PFSK-1 (cell line): ENCODE results near the gene CFAP298.

ENCODE experiments used
- FOXP2 ChIP-seq: optimal IDR thresholded peaks from 2 replicates; pipeline ENCODE3; 2011; ENCODE audit warnings: borderline replicate concordance, control low read depth, inconsistent platforms; ENCODE audit not compliant: insufficient read depth; ENCODE audit errors: extremely low read length, extremely low read depth
- POLR2AphosphoS5 ChIP-seq: IDR thresholded peaks from 2 replicates; pipeline ENCODE4 v1.6.1; 2012; ENCODE audit warnings: low read depth, mild to moderate bottlenecking, control low read depth, low read length, moderate library complexity
- SIN3A ChIP-seq: IDR thresholded peaks from 2 replicates; pipeline ENCODE4 v1.6.1; 2012; ENCODE audit warnings: mild to moderate bottlenecking, low read length, moderate library complexity, borderline replicate concordance; ENCODE audit not compliant: insufficient read depth

GRCh38 chr21:32603131-32603530 lies 9.0 kb downstream of the CFAP298 start:
- TF ChIP-seq POLR2AphosphoS5 (no peak), SIN3A (no peak), FOXP2 (no peak)
